ENCODE measurements around the gene ZCCHC24. TPM values are rescaled to one million over a fixed set of nuclear protein-coding genes. Genes with fewer than 3 reads are reported as not detected.

Gene ZCCHC24
- 10 to 100 TPM in 4 of 5 donors, 1 to 10 TPM in 1; 9.7 to 60.3 (median 28.0) TPM for total RNA-seq
- polyA plus RNA-seq: 10 to 100 TPM; 13.3 to 53.0 (median 45.3) TPM
- long read RNA-seq, donor 1, full-length matches to known transcripts: 4 of 4 reads
- long read RNA-seq, donor 1, partial matches to known transcripts: 0 of 4 reads
- long read RNA-seq, donor 1, other reads (novel, unspliced or antisense): 0 of 4 reads
- long read RNA-seq, donor 2, full-length matches to known transcripts: 7 of 7 reads
- long read RNA-seq, donor 2, partial matches to known transcripts: 0 of 7 reads
- long read RNA-seq, donor 2, other reads (novel, unspliced or antisense): 0 of 7 reads
- long read RNA-seq, donor 3, full-length matches to known transcripts: 1 of 1 reads
- long read RNA-seq, donor 3, partial matches to known transcripts: 0 of 1 reads
- long read RNA-seq, donor 3, other reads (novel, unspliced or antisense): 0 of 1 reads
- long read RNA-seq, donor 4: 0 reads
- long read RNA-seq, donor 5, full-length matches to known transcripts: 12 of 34 reads
- long read RNA-seq, donor 5, partial matches to known transcripts: 22 of 34 reads
- long read RNA-seq, donor 5, other reads (novel, unspliced or antisense): 0 of 34 reads
- long read RNA-seq, donor 6, full-length matches to known transcripts: 11 of 19 reads
- long read RNA-seq, donor 6, partial matches to known transcripts: 8 of 19 reads
- long read RNA-seq, donor 6, other reads (novel, unspliced or antisense): 0 of 19 reads
- long read RNA-seq, donor 7, full-length matches to known transcripts: 2 of 15 reads
- long read RNA-seq, donor 7, partial matches to known transcripts: 13 of 15 reads
- long read RNA-seq, donor 7, other reads (novel, unspliced or antisense): 0 of 15 reads
- long read RNA-seq, donor 8, full-length matches to known transcripts: 6 of 6 reads
- long read RNA-seq, donor 8, partial matches to known transcripts: 0 of 6 reads
- long read RNA-seq, donor 8, other reads (novel, unspliced or antisense): 0 of 6 reads
- long read RNA-seq, donor 9, full-length matches to known transcripts: 2 of 9 reads
- long read RNA-seq, donor 9, partial matches to known transcripts: 7 of 9 reads
- long read RNA-seq, donor 9, other reads (novel, unspliced or antisense): 0 of 9 reads
- long read RNA-seq, donor 10, full-length matches to known transcripts: 1 of 1 reads
- long read RNA-seq, donor 10, partial matches to known transcripts: 0 of 1 reads
- long read RNA-seq, donor 10, other reads (novel, unspliced or antisense): 0 of 1 reads

DNA sequence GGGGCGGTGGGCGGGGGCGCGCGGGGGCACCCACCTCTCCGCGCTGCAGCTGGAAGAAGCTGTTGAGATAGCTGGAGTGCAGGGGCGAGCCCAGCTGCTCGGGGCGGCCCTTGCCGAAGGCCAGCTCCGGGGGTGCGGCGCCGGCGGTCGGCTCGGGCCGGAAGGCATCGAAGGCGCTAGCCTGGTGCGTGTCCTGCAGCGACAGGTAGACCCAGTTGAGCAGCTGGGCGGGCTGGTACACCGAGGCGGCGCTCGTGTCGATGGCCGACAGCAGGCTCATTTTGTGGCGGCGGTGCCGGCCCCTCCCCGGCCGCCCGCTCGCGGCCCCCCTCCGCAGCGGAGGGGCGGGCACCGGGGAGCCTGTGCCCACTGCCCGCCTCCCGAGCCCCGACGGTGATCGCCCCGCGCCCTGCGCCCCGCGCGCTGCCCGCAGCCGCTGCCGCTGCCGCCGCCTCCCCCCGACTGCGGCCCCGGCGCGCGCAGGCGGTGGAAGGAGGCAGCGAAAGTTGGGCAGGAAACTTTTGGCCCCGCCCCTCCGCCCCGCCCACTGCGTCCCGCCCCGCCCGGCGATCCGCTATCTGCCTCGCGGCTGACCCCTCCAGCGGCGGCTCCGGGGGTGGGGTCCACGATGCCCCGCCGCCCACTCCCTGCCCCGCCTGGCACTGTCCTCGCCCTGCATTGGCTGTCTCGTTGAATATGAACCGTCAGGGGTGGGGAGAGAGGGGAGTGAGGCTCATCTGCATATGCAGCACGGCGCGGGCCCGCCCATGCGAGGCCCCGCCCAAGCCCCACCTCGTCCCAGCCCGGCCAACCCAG is at the start of gene ZCCHC24:
ZCCHC24 (minus strand) TSS at position 464 of the 816 bp plus-strand sequence; CDS start at position 280, 184 bp downstream.
- TF ChIP-seq EP300 (IDR thresholded peaks at IDR 0.05) (no peak), POLR2AphosphoS5 (IDR thresholded peaks at IDR 0.05) (peak; percentile 75 to 90 (median 87)), POLR2A (IDR thresholded peaks at IDR 0.05) (no peak)
- TF ChIP-seq, protein P1, sequence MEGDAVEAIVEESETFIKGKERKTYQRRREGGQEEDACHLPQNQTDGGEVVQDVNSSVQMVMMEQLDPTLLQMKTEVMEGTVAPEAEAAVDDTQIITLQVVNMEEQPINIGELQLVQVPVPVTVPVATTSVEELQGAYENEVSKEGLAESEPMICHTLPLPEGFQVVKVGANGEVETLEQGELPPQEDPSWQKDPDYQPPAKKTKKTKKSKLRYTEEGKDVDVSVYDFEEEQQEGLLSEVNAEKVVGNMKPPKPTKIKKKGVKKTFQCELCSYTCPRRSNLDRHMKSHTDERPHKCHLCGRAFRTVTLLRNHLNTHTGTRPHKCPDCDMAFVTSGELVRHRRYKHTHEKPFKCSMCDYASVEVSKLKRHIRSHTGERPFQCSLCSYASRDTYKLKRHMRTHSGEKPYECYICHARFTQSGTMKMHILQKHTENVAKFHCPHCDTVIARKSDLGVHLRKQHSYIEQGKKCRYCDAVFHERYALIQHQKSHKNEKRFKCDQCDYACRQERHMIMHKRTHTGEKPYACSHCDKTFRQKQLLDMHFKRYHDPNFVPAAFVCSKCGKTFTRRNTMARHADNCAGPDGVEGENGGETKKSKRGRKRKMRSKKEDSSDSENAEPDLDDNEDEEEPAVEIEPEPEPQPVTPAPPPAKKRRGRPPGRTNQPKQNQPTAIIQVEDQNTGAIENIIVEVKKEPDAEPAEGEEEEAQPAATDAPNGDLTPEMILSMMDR (IDR thresholded peaks at IDR 0.05): no peak
- H3K36me3 ChIP-seq: no peaks in the 10 kb centered on the region
- intact Hi-C loops (cut with DNase I; ENCODE audit: low total_unique reads): no loop called here
- H3K4me3 ChIP-seq: peak within 1 kb of the TSS; percentile 89 to 94 (median 92)
- peak within 1 kb of the TSS; percentile 91 to 99 (median 96) for H3K27ac ChIP-seq
- no peaks in the 10 kb centered on the region for H3K9me3 ChIP-seq
- 0 to 1% (median 1%) methylated on average over 20 to 94 of the region's 95 CpGs for WGBS, 5 donors
- DNase-seq: peak; percentile 98 to 99
- peaks cover 36 to 69% (median 61%) of the 10 kb centered on the region in 4 donors for H3K4me1 ChIP-seq
- H3K27me3 ChIP-seq: no peaks in the 10 kb centered on the region

- Histone ChIP-seq H3K9me3 (no peaks in the 10 kb centered on the region), H3K36me3 (no peaks in the 10 kb centered on the region), H3K27me3 (peaks cover 0 to 4% (median 0%) of the 10 kb centered on the region in 3 donors), H3K27ac (no peak overlapping the region), H3K4me1 (peaks cover 0 to 18% (median 7%) of the 10 kb centered on the region in 4 donors), H3K4me3 (no peak overlapping the region)
- TF ChIP-seq EP300 (IDR thresholded peaks at IDR 0.05) (no peak), POLR2A (IDR thresholded peaks at IDR 0.05) (no peak), POLR2AphosphoS5 (IDR thresholded peaks at IDR 0.05) (no peak)
- TF ChIP-seq, protein P1 (IDR thresholded peaks at IDR 0.05): no peak
- 52 to 77% (median 67%) methylated on average over 1 of the region's 1 CpG for WGBS, 5 donors
- DNase-seq: no peak
- intact Hi-C loops (cut with DNase I; ENCODE audit: low total_unique reads): no loop called here
These were observed 48.4 kb upstream of the ZCCHC24 start for GRCh38 chr10:79493806-79494205.

DNA sequence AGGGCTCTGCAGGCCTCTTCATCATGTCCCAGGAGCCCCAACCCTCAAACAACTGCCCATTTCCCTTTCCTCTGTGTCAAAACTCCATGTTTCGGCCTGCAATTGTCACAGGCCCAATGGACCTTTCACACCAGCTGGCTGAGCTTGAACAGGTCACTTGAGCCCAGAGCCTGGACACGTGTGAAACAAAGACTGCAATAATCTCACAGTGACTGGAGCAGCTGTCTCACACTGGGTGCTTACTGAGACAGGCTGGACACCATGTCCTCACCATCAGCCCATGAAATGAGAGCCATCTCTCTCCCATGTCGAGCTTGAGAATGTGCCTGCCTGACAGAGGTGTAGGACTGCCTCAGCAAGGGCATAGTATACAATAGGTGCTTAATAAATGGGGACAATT is 47.4 kb upstream of the ZCCHC24 start:
- H3K9me3 ChIP-seq: no peaks in the 10 kb centered on the region
- H3K4me3 ChIP-seq: no peak overlapping the region
- H3K27me3 ChIP-seq: peaks cover 0 to 4% (median 0%) of the 10 kb centered on the region in 3 donors
- WGBS, 5 donors: 66 to 86% (median 78%) methylated on average over 2 to 3 of the region's 3 CpGs
- intact Hi-C loops (cut with DNase I; ENCODE audit: low total_unique reads): no loop called here
- TF ChIP-seq, protein P1 (IDR thresholded peaks at IDR 0.05): no peak
- TF ChIP-seq POLR2AphosphoS5 (IDR thresholded peaks at IDR 0.05) (no peak), POLR2A (IDR thresholded peaks at IDR 0.05) (no peak), EP300 (IDR thresholded peaks at IDR 0.05) (no peak)
- no peak for DNase-seq
- H3K36me3 ChIP-seq: no peaks in the 10 kb centered on the region
- peaks cover 0 to 28% (median 15%) of the 10 kb centered on the region in 4 donors for H3K4me1 ChIP-seq
- no peak overlapping the region for H3K27ac ChIP-seq

Data from stomach (tissue), 19 donors.